HCEC 1CT (cell line): Measurements from ENCODE around the gene SNX12.
"Not testable (repeated sequence)": the region's sequence is repeated elsewhere in the genome, so short reads cannot be mapped to it uniquely, and the experiment has no call there.

Source experiments
- DNase-seq: peaks from one replicate; pipeline ENCODE4 v3.0.0-alpha.2; 2017

SNX12 gene

GRCh38 chrX:71085900-71086299, 17.8 kb upstream of the SNX12 start:
- no peak for DNase-seq

DNA sequence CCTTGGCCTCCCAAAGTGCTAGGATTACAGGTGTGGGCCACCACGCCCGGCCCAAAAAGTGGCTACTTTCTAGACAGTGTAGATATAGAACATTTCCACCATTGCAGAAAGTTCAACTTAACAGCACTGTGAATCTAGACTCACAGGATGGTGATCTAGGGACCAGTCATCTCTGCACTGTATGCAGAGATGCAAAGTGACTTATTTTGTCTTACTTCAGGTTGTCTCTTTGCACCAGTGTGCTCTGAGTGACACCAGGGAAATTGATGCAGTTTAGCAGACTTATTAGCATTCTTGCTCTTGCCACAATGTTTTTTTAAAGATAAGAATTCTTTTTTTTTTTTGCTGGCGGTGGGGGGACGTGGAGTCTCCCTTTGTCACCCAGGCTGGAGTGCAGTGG, 14.7 kb upstream of the SNX12 start:
- DNase-seq = no peak

- DNase-seq = no peak
Measured at GRCh38 chrX:71082124-71082647, 14.1 kb upstream of the SNX12 start.

GRCh38 chrX:71081330-71082123, 13.4 kb upstream of the SNX12 start:
- no peak for DNase-seq

DNA sequence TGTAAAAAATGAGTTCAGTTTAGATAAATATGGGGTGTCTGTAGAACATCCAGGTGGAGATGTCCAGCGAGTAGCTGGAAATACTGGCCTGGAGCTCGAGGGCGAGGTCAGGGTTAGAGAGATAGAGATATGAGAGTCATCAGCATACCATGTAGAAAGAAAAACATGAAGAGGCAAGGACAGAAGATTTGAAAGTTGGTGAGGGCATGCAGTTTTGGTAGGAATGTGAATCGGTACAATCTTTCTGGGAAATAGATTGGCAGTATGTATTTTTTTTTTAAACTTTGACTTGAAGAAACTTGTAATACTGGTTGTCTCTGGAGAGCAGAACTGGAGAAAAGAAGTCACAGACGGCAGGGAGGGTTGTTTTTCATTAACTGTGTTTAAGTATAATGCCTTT, 2.4 kb upstream of the SNX12 start:
- no peak for DNase-seq

GRCh38 chrX:71067712-71068043, 456 bp downstream of the SNX12 start:
- no peak for DNase-seq

- no peak for DNase-seq
Measured at GRCh38 chrX:71067089-71067488, 1.0 kb downstream of the SNX12 start.

GRCh38 chrX:71060127-71060526, 8.0 kb downstream of the SNX12 start:
- DNase-seq = no peak

- DNase-seq = no peak
Measured at GRCh38 chrX:71057848-71058530, 10.1 kb downstream of the SNX12 start.

- peak; percentile 45 for DNase-seq
Measured at GRCh38 chrX:71056867-71057266, 11.3 kb downstream of the SNX12 start.

DNA sequence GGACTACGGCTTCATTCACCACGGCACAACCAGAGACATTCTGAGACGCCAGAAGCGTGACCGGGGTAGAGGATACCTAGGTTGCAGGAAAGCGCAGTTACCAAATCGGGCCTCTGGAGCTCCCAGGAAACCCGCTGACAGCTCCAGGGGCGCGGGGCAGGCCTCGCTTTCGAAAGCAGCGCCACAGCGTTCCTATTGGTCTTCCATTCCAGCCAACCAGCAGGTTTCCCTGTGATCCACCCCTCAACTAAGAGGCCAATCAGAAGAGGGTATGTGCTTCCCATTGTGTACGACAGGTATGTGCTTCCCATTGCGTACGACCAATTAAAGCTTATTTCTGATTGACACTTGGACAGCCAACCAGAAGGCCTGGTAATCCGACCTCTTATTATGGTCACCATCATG, 14.9 kb downstream of the SNX12 start:
- DNase-seq = no peak

GRCh38 chrX:71052721-71053120, 15.4 kb downstream of the SNX12 start:
- DNase-seq = no peak

GRCh38 chrX:71047891-71048290, 20.2 kb downstream of the SNX12 start:
- not testable (repeated sequence) for DNase-seq

DNA sequence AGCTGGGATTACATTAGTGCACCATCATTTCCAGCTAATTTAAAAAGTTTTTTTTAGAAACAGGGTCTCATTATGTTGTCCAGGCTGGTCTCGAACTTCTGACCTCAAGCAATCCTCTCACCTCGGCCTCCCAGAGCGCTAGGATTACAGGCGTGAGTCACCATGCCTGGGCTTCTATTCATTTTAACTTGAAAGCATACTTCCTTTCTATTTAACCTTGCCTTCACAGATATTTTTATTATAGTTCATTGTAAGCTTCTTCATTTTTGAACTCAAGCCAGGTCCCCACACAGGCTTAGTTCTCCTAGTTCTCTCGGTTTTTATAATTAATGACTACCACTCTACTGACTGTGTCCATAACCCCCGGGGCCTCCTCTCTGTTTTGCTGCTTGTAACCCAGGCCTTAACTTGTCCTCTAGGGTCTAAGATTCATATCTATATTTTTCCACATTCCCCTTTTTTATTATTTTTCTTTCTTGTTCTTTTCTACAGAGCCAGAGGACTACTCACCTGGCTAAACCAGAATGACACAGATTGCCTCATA, 50.7 kb downstream of the SNX12 start:
- no peak for DNase-seq
